IMR-90 (cell line): ENCODE results near the gene RORB.

ENCODE experiments used
- BHLHE40 ChIP-seq: fragments of 150-350 bp; IDR thresholded peaks from 2 replicates; pipeline ENCODE4 v1.6.1; 2016; ENCODE audit warnings: mild to moderate bottlenecking, low read depth, low read length
- CEBPB ChIP-seq: IDR thresholded peaks from 2 replicates; pipeline ENCODE4 v1.6.1; 2012; ENCODE audit warnings: low read depth, low read length, improper control_type of control experiment
- CHD1 ChIP-seq: IDR thresholded peaks from 2 replicates; pipeline ENCODE4 v1.6.1; 2012; ENCODE audit warnings: low read depth, low read length, improper control_type of control experiment
- FOS ChIP-seq: fragments of 150-350 bp; IDR thresholded peaks from 2 replicates; pipeline ENCODE4 v1.6.1; 2016; ENCODE audit warnings: low read depth, low read length
- MAFK ChIP-seq: IDR thresholded peaks from 2 replicates; pipeline ENCODE4 v1.6.1; 2012; ENCODE audit warnings: low read depth, low read length, improper control_type of control experiment
- MAZ ChIP-seq: IDR thresholded peaks from 2 replicates; pipeline ENCODE4 v1.6.1; 2012; ENCODE audit warnings: low read depth, mild to moderate bottlenecking, low read length, improper control_type of control experiment, moderate library complexity, borderline replicate concordance
- MXI1 ChIP-seq: IDR thresholded peaks from 2 replicates; pipeline ENCODE4 v1.6.1; 2012; ENCODE audit warnings: low read depth, mild to moderate bottlenecking, low read length, moderate library complexity, borderline replicate concordance
- NFE2L2 ChIP-seq: fragments of 150-350 bp; IDR thresholded peaks from 2 replicates; pipeline ENCODE4 v1.6.1; 2016; ENCODE audit warnings: low read depth, mild to moderate bottlenecking, low read length
- POLR2A ChIP-seq: IDR thresholded peaks from 2 replicates; pipeline ENCODE4 v1.6.1; 2012; ENCODE audit warnings: mild to moderate bottlenecking, low read depth, low read length
- RAD21 ChIP-seq: IDR thresholded peaks from 2 replicates; pipeline ENCODE4 v1.6.1; 2012; ENCODE audit warnings: low read length, improper control_type of control experiment
- RCOR1 ChIP-seq: IDR thresholded peaks from 2 replicates; pipeline ENCODE4 v1.6.1; 2012; ENCODE audit warnings: mild to moderate bottlenecking, low read length, improper control_type of control experiment; ENCODE audit not compliant: insufficient replicate concordance
- RFX5 ChIP-seq: IDR thresholded peaks from 2 replicates; pipeline ENCODE4 v1.8.0; 2012; ENCODE audit warnings: low read depth, mild to moderate bottlenecking, low read length, moderate library complexity
- SMC3 ChIP-seq: fragments of 150-350 bp; IDR thresholded peaks from 2 replicates; pipeline ENCODE4 v1.6.1; 2016; ENCODE audit warnings: low read depth, mild to moderate bottlenecking, antibody characterized with exemption, low read length, moderate library complexity
- TF ChIP-seq, protein P1 (sequence below): conservative IDR thresholded peaks from 2 replicates; pipeline ENCODE4 v1.5.1; 2012; ENCODE audit warnings: mild to moderate bottlenecking, low read depth, low read length, improper control_type of control experiment

DNA sequence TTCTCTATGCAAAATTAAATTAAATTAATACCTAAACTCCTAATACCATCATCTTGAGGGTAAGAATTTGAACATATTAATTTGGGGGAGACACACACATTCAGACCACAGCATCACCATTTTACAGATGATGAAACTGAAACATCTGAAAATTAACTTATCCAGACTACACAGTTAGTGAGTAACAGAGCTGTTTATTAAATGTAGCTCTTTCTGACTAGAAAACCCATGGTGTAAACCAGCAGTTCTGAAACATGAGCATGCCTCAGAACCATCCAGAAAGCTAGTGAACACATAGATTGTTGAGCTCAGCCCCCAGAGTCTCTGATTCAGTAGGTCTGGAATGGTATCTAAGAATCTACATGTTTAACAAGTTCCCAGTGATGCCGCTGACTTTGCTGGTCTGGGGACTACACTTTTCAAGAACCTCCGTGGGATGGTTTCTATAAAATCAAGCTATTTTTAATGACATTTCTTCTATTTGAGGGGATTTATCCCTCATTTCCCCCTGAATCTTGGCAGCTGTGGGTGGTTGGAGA lies 113.5 kb downstream of the RORB start:
- TF ChIP-seq, protein P1, sequence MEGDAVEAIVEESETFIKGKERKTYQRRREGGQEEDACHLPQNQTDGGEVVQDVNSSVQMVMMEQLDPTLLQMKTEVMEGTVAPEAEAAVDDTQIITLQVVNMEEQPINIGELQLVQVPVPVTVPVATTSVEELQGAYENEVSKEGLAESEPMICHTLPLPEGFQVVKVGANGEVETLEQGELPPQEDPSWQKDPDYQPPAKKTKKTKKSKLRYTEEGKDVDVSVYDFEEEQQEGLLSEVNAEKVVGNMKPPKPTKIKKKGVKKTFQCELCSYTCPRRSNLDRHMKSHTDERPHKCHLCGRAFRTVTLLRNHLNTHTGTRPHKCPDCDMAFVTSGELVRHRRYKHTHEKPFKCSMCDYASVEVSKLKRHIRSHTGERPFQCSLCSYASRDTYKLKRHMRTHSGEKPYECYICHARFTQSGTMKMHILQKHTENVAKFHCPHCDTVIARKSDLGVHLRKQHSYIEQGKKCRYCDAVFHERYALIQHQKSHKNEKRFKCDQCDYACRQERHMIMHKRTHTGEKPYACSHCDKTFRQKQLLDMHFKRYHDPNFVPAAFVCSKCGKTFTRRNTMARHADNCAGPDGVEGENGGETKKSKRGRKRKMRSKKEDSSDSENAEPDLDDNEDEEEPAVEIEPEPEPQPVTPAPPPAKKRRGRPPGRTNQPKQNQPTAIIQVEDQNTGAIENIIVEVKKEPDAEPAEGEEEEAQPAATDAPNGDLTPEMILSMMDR = no peak
- no peak for TF ChIP-seq RAD21
- no peak for TF ChIP-seq POLR2A
- TF ChIP-seq CEBPB = no peak
- no peak for TF ChIP-seq RFX5
- no peak for TF ChIP-seq MAFK
- no peak for TF ChIP-seq MXI1
- no peak for TF ChIP-seq MAZ
- no peak for TF ChIP-seq SMC3
- no peak for TF ChIP-seq RCOR1
- TF ChIP-seq NFE2L2 = no peak
- no peak for TF ChIP-seq FOS
- no peak for TF ChIP-seq CHD1
- no peak for TF ChIP-seq BHLHE40
